Panc1 (cell line): ENCODE data around the gene DOCK3.

Source experiments
- CTCF ChIP-seq: fragments of 450-650 bp; IDR thresholded peaks from 2 replicates; pipeline ENCODE4 v1.5.1; 2017; ENCODE audit warnings: mild to moderate bottlenecking
- REST ChIP-seq, 2 experiments: IDR thresholded peaks; 2 replicates each; pipeline ENCODE4 v1.6.1; 2011 to 2012; ENCODE audit warnings: low read depth in 2 of 2, control low read depth in 1 of 2, low read length in 1 of 2, mild to moderate bottlenecking in 1 of 2, moderate library complexity in 1 of 2; ENCODE audit not compliant: insufficient read depth in 1 of 2
- SIN3A ChIP-seq: IDR thresholded peaks from 2 replicates; pipeline ENCODE4 v1.6.1; 2012; ENCODE audit warnings: low read depth, mild to moderate bottlenecking, low read length, moderate library complexity, borderline replicate concordance; ENCODE audit not compliant: insufficient read depth

- no peak for TF ChIP-seq CTCF
- no peak for TF ChIP-seq SIN3A
- no peak for TF ChIP-seq REST (IDR thresholded peaks at IDR 0.05; ENCODE audit: insufficient read depth in 1 of 2, low read depth in 2 of 2, low read length in 1 of 2)
Measured at GRCh38 chr3:50792568-50792967, 117.8 kb downstream of the DOCK3 start.
